Measurements from ENCODE around the gene PLPP2.

PLPP2 gene

GRCh38 chr19:291006-291521 is at the start of gene PLPP2:
Gene PLPP2 (minus strand): TSS chr19:291403. CDS start chr19:291336, 67 bp downstream.
- DNase-seq = no peak

- DNase-seq = no peak
Measured at GRCh38 chr19:340620-341385, 49.6 kb upstream of the PLPP2 start.

- DNase-seq = no peak
Measured at GRCh38 chr19:339262-339887, 48.2 kb upstream of the PLPP2 start.

- no peak for DNase-seq
Measured at GRCh38 chr19:338421-338820, 47.2 kb upstream of the PLPP2 start.

GRCh38 chr19:336067-336614 is 44.9 kb upstream of the PLPP2 start:
- DNase-seq = no peak

GRCh38 chr19:335486-336066 is 44.4 kb upstream of the PLPP2 start:
- no peak for DNase-seq

GRCh38 chr19:335072-335471 is 43.9 kb upstream of the PLPP2 start:
- DNase-seq = no peak

- DNase-seq = no peak
Measured at GRCh38 chr19:334296-335071, 43.3 kb upstream of the PLPP2 start.

GRCh38 chr19:330503-330902 is 39.3 kb upstream of the PLPP2 start:
- no peak for DNase-seq

- DNase-seq = no peak
Measured at GRCh38 chr19:329876-330275, 38.7 kb upstream of the PLPP2 start.

GRCh38 chr19:328025-328505 is 36.9 kb upstream of the PLPP2 start:
- no peak for DNase-seq

GRCh38 chr19:327291-328024 is 36.3 kb upstream of the PLPP2 start:
- no peak for DNase-seq

- no peak for DNase-seq
Measured at GRCh38 chr19:326871-327270, 35.7 kb upstream of the PLPP2 start.

GRCh38 chr19:325937-326565 is 34.8 kb upstream of the PLPP2 start:
- no peak for DNase-seq

- DNase-seq = no peak
Measured at GRCh38 chr19:325173-325936, 34.2 kb upstream of the PLPP2 start.

GRCh38 chr19:324716-325115 is 33.5 kb upstream of the PLPP2 start:
- no peak for DNase-seq

- no peak for DNase-seq
Measured at GRCh38 chr19:322616-323015, 31.4 kb upstream of the PLPP2 start.

- no peak for DNase-seq
Measured at GRCh38 chr19:318509-318774, 27.2 kb upstream of the PLPP2 start.

- no peak for DNase-seq
Measured at GRCh38 chr19:317710-318508, 26.7 kb upstream of the PLPP2 start.

GRCh38 chr19:315811-316210 is 24.6 kb upstream of the PLPP2 start:
- DNase-seq = no peak
